HG02970 (cell line): ENCODE measurements around the gene FUT2.

Experiments used
- ATAC-seq: cut with Tn5 transposase; IDR thresholded peaks from one replicate; pipeline ENCODE4 v1.9.1; 2021; ENCODE audit warnings: mild to moderate bottlenecking, moderate library complexity, moderate number of reproducible peaks; ENCODE audit not compliant: unreplicated experiment, low FRiP score

FUT2 gene

DNA sequence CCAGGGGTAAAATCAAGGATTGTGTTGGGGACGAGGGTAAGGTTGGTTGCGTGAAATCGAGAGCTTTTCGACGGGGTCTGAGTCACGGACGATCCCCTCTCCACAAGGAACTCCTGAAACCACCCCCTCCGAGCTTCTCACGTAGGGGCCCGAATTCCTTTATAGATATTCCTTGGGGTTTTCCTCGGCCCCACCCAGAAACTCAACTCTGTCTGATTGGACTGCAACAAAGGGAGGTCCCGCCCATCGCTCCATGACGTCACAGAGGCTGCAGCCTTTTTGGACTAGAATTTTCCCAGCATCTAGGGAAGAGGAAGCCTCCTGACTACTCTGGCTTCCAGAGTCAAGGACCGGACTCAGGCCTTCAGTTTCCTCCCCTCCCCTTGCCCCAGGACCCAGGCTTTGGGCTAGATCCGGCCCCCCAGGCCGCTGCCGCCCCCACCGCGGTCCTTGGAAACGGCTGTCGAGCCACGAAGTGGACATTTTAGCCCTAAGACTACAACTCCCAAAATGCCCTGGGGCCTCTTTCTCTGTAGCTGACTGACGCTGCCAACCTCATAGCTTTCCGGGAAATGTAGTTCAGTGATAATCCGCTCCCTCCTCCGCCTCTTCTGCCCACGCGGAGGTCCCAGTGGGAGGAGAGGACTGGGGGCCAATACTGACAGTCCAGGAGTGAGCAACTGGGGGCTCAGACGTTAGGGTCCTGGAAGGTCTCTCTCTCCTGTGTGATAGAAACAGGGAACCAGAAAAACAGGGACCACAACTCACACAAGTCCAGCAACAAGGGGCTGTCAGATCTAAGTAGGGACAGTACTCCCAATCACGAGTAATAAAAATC lies 51.2 kb downstream of the FUT2 start, which contains the start of gene IZUMO1:
Gene IZUMO1, minus strand, starts transcription at position 172 of the 838 bp plus-strand sequence. CDS start 1,050 bp downstream, outside the sequence.
- ATAC-seq: no peak

DNA sequence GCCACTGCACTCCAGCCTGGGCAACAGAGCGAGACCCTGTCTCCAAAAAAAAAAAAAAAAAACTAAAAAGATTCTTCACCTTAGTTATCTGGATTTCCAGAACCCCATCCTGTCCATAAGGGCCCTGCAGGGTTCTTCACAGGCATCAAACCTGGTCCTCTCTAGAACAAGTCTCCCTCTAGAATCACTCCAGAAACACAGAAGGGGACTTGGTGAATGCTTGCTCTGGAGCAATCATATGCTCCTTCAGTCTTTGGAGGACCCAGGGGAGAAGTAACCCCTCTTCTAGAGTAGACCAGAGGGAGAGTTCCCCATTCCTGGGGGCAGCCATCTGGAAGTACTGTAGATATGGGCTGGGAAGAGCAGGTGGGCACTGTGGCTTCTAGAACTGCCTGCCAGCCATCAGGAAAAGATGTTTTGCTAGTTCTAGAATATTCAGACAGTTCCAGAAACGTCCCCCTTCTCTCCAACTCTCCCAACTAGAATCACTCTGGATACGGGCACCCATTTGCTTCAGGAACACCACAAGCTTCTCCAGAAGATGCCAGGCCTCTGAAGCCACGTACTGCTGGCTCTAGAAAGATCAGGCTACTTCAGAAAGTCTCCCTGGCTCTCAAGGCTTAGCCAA lies 53.9 kb downstream of the FUT2 start:
- no peak for ATAC-seq

DNA sequence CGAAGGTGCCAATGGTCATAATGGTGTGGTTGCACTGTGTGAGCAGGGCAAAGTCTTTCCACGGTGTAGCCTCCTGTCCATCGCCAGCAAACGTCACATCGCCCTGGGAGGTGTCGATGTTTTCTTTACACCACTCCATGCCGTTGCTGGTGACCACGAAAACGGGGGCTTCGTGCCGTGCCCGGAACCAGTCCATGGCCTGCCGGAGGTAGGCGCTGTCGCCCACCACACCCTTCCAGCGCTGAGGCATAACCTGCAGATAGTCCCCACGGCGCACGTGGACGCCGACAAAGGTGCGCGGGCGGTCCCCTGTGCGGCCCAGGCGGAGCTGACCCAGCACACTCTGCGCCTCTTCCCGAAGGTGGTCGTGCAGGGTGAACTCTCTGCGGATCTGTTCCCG lies 54.6 kb downstream of the FUT2 start:
- no peak for ATAC-seq

DNA sequence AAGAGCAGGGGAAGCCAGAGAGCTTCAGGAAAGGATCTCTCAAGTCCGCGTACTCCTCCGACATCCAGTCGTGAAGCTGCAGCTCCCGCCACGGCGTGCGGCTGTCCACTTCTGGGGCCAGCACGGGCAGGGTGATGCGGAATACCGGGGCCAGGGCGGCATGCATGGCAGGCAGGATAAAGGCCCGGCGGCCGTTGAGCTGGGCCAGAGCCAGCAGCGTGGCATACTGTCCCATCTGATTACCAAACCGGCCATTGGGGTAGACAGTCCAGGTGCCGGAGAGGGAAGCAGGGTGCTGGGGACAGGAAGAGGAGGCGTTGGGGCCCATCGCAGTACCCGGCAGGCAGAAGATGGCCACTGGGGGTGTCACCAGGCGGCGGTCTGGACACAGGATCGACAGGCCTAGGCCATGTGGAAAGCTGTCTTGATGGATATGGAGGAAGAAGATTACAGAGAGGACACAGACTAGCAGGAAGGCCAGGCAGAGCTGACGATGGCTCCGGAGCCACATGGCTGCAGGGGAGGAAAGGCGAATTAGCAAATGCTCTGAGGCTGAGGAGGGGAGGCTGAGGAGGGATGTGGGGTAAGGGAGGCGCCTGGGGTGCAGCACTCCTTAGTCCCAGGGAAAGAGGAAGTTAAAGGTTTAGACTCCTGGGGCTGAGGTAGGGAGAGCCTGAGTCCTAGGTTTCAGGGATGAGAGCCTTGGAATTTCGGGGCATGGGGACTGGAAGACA lies 55.2 kb downstream of the FUT2 start:
- ATAC-seq: no peak

DNA sequence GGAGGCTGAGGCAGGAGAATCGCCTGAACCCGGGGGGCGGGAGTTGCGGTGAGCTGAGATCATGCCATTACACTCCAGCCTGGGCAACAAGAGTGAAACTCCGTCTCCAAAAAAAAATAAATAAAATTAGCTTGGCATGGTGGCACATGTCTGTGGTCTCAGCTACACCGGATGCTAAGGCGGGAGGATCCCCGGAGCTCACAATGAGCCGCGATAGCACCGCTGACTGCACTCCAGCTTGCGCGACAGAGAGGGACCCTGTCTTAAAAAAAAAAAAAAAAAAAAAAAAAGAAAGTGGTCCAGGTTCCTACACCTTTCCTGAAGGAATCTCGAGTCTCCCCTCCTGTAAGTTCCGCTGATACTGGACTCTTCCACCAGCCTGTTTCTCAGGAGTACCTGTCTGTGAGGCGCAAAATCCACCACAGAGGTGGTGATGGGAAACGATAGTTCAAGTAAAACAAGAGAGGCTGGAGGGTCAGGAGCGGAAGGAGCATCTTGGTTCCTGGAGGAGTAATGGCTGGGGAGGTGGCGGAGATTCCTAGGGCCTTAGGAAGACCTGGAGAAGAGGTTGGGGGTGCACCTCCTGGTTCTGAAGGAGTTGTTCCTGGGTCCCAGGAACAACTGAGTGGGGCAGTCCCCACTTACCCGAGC lies 56.2 kb downstream of the FUT2 start:
- ATAC-seq: no peak

DNA sequence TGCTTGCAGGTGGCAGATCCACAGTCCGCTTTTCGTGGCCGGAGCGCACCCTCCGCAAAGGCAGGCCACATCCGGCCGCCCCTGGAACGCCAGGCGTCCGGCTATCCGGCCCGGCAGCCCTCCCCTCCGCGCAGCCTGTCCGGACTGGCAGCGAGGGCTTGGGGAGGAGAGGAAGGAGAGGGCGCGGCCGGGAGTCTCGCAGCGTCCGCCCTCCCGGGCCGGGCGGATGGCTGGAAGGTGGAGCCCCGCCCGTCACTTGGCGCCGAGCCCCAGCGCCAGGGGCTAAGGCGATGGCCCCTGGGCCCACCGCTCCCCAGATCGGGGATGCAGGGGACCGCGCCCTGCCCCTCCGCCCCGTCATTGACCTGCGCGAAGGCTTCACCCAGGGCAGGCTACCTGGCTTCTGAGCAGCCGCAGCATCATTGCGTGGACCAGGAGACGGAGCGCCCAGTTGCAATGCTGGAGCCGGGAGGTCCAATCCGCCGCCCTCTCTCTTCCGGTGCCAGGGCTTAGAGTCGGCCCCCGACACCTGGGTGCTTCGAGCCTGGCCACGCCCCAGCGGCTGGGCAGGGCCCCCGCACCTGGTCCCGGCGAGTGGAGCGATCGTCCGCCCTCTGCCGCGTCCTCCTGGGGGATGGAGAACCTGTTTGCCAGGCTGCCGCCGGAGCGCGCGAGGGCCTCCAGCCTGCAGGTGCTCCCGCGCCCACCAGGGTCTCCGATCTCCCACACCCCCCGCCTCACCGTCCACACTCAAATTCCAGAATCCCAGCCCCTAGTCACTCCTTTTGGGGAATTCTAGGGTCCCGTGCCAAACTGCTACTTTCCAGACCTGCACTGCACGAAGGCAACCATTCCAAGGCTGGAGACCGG lies 57.0 kb downstream of the FUT2 start, which contains the start of gene FUT1:
Gene FUT1, minus strand, starts transcription at position 146 of the 870 bp plus-strand sequence. CDS start 1,360 bp downstream, outside the sequence.
- ATAC-seq: no peak

DNA sequence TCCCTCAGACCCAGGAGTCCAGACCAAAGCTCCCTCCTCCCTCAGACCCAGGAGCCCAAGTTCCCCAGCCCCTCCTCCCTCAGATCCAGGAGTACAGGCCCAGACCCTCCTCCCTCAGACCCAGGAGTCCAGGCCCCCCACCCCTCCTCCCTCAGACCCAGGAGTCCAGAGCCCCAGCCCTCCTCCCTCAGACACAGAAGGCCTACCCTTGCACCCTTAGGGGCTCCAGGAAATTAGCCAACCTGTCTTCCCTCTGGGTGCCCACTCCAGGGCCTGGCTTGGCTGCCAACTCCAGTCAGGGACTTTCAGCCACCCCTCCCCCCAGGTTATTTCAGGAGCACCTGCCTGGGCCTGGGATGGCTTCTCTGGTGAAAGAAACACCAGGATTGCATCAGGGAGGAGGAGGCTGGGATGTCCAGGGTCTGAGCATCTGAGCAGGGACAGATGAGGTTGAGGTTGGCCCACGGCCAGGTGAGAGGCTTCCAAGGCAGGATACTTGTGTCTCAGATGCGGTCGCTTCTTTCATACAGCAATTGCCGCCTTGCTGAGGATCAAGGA lies 59.4 kb downstream of the FUT2 start, which contains the start of gene FGF21:
Gene FGF21, plus strand, starts transcription at position 441 of the 558 bp plus-strand sequence. CDS start 713 bp downstream, outside the sequence.
- ATAC-seq: no peak
